NCI-H2171 treated with DMSO at 0.1 percent for 48 hours (cell line): ENCODE measurements around the gene BCAN.
"Not testable (repeated sequence)": the region's sequence is repeated elsewhere in the genome, so short reads cannot be mapped to it uniquely, and the experiment has no call there.

ENCODE experiments used
- DNase-seq: peaks from one replicate; lab custom pipeline; 2025; lab: John Stamatoyannopoulos, UW

The BCAN gene

GRCh38 chr1:156641761-156642264 lies at the start of gene BCAN:
BCAN (plus strand) TSS chr1:156642117; CDS start chr1:156646055, 3,938 bp downstream.
- DNase-seq, result peak; percentile 30

- DNase-seq, result no peak
These were observed 49.6 kb upstream of the BCAN start for GRCh38 chr1:156592158-156592909.

- no peak for DNase-seq
These were observed 48.8 kb upstream of the BCAN start for GRCh38 chr1:156592910-156593660.

- no peak for DNase-seq
These were observed 48.3 kb upstream of the BCAN start for GRCh38 chr1:156593661-156593989.

- no peak for DNase-seq
These were observed 47.7 kb upstream of the BCAN start for GRCh38 chr1:156594190-156594589.

GRCh38 chr1:156595016-156595415 lies 46.9 kb upstream of the BCAN start:
- no peak for DNase-seq

- DNase-seq, result no peak
These were observed 45.5 kb upstream of the BCAN start for GRCh38 chr1:156596426-156596825.

- no peak for DNase-seq
These were observed 43.8 kb upstream of the BCAN start for GRCh38 chr1:156598125-156598524.

- no peak for DNase-seq
These were observed 43.0 kb upstream of the BCAN start for GRCh38 chr1:156598731-156599432.

GRCh38 chr1:156599811-156600210 lies 42.1 kb upstream of the BCAN start:
- DNase-seq, result peak; percentile 14

- no peak for DNase-seq
These were observed 41.2 kb upstream of the BCAN start for GRCh38 chr1:156600733-156601121.

GRCh38 chr1:156601122-156601830 lies 40.6 kb upstream of the BCAN start, which contains the start of gene GPATCH4:
GPATCH4 (minus strand) TSS chr1:156601479.
- DNase-seq, result peak; percentile 92

GRCh38 chr1:156601892-156602291 lies 40.0 kb upstream of the BCAN start:
- no peak for DNase-seq

- DNase-seq, result peak; percentile 71
These were observed 39.3 kb upstream of the BCAN start for GRCh38 chr1:156602557-156602993.

- DNase-seq, result not testable (repeated sequence)
These were observed 34.6 kb upstream of the BCAN start for GRCh38 chr1:156607344-156607743.

- DNase-seq, result peak; percentile 91
These were observed 33.8 kb upstream of the BCAN start for GRCh38 chr1:156608036-156608674.

GRCh38 chr1:156608981-156609380 lies 32.9 kb upstream of the BCAN start:
- peak; percentile 77 for DNase-seq

GRCh38 chr1:156610072-156610471 lies 31.8 kb upstream of the BCAN start:
- not testable (repeated sequence) for DNase-seq

GRCh38 chr1:156612666-156613065 lies 29.3 kb upstream of the BCAN start:
- no peak for DNase-seq

GRCh38 chr1:156615946-156616345 lies 26.0 kb upstream of the BCAN start:
- DNase-seq, result no peak

- DNase-seq, result no peak
These were observed 25.5 kb upstream of the BCAN start for GRCh38 chr1:156616463-156616862.
